OCI-M2 (cell line): ENCODE measurements around the gene PODN.

Source experiments
- DNase-seq: peaks from one replicate; lab custom pipeline; 2025; ENCODE audit not compliant: unreplicated experiment; lab: John Stamatoyannopoulos, UW

Gene PODN

DNA sequence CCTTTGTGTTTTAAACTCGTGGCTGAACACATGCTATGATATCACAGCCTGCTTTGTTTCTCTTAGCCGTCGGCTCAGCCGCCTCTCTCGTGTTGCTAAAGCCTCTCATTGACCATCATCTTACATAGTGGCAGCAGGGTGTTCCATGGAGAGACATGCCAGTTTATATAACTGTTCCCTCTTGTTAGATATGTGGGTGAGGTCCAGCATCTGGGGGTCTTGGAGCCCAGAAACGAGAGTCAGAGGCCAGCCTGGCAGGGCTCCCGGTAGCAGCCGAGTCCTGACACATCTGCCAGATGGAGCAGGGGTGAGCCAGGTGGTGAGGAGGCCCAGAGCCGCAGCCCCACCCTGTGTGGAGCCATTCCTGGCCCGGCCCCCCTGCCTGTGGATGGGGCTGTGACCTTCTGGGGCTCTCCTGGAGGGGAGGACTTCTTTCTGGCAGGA, 11.9 kb downstream of the PODN start:
- DNase-seq = no peak

DNA sequence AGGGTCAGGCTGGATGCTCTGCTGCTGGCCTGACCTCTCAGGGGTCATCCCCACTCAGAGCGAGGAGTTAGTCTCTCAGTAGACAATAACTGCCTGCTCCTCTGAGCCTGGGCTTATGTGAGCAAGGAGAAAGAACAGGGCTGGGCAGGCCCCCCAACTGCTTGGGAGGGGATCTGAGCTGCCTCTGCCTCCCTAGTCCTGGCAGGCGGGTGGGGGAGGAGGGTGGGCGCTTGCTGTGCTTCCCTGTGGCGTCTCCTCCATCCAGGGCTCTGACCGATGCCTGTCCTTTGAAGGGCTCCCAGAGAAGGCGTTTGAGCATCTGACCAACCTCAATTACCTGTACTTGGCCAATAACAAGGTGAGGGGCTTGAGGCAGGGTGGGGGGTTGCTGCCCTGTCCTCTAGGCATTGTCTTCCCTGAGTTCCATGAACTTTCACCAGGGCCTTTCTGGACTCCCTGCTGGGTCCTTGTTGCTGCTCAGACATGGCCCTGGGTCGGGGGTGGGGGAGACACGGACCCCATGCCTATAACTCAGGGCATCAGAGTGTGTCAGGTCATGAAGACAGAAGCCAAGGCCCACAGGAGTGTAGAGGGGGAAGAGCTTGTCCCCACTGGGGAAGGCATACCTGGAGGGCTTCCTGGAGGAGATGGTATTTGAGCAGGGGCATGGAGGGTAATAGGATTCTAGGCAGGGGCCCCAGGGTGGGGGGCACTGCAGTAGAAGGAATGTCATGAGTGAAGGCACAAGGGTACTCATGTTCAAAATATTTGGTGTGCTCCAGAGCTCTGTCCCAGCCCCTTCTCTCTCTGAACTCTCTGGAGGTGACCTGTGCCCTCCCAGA, 12.5 kb downstream of the PODN start:
- no peak for DNase-seq

DNA sequence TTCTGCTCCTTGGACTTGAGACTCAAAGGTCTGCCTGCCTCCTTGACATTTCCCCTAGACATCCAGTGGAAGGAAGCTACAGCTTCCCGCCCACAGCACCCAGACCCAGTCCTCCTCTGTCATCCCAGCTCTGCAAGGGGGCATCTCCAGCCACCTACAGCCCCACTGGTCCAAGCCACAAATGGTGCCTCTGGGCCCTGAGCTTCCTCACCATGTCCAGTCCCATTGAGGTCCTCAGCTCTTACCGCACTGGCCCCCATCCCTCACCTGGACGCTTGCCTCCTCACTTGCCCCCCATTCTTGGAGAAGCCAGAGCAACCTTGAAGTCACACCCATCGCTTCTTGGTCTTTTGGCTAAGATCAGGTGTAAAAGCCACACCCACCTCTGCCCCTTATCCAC, 13.2 kb downstream of the PODN start:
- DNase-seq = no peak

DNA sequence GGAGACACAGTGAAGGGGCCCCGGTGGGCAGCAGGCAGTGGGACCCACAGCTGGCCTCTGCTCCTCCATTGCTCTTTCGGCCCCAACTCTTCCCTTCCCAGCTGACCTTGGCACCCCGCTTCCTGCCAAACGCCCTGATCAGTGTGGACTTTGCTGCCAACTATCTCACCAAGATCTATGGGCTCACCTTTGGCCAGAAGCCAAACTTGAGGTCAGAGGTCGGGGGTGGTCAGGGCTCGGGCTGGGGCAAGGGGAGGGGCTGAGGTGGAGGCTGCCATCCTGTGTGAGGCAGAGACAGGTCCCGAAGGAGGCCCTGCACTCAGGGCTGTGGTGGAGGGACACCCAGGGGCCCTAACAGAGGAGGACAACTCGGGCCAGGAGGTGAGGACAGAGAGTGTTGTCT, 13.7 kb downstream of the PODN start:
- no peak for DNase-seq

DNA sequence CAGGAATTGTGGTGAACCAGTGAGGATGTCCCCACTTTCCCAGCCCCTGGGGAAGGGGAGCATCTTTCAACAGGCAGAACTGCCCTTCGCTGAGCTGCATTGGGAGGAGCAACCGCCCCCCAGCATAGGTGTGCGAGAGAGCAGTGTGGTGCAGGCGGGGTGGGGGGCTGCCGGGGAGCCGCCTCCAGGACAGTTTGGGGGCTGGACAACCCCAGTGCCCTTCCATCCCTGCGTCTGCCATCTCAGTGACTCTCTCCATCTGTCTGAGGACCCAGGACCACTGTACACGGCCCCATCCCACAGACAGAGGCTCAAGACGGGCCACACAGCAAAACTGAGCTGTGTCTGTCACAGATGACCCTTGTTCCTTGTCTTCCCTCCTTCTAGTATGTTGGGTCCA, 14.2 kb downstream of the PODN start:
- no peak for DNase-seq

DNA sequence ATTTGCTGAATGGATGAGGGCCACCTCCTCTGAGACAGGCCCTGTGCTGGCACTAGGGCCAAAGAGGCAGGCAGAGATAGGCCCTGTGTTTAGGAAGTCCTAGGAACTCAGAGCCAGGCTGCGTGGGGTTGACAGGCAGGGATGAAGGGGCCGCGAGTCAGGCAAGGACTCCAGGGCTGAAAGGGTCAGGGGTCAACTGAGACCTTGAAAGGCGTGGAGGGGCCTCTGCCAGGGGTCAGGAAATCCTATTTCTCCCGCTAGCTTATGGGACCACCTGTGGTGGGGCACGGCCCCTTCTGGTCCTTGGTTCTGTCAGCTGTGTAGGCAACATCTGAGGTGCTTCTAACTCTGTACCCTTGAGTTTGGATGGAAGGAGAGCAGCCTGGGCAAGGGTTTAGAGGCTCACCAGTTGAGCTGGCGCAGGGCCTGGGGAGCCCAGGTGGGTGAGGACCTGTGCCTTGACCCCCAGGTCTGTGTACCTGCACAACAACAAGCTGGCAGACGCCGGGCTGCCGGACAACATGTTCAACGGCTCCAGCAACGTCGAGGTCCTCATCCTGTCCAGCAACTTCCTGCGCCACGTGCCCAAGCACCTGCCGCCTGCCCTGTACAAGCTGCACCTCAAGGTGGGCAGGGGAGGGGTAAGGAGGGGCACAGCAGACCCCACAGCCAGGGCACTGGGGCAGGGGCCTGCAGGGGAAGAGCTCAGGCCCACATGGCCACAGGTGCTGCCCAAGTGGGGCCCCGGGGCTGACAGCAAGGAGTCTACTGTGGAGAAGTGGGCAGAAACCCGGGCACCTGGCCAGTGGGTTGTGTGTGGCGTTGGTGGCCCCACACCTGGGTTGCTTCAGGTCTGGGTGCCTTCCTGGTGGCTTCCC, 14.9 kb downstream of the PODN start:
- DNase-seq = no peak

DNA sequence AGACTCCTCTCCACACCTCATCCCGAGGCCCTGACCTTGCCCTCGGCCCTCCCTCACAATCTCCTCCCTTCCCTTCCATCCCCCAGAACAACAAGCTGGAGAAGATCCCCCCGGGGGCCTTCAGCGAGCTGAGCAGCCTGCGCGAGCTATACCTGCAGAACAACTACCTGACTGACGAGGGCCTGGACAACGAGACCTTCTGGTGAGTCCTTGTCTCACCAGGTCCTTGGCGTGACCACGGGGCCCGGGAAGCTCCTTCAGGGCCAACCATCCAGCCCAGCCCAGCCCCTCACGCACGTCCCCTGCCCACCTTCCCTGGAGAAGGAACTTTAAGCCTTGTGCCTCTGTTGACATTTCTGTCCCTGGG, 15.6 kb downstream of the PODN start:
- no peak for DNase-seq

DNA sequence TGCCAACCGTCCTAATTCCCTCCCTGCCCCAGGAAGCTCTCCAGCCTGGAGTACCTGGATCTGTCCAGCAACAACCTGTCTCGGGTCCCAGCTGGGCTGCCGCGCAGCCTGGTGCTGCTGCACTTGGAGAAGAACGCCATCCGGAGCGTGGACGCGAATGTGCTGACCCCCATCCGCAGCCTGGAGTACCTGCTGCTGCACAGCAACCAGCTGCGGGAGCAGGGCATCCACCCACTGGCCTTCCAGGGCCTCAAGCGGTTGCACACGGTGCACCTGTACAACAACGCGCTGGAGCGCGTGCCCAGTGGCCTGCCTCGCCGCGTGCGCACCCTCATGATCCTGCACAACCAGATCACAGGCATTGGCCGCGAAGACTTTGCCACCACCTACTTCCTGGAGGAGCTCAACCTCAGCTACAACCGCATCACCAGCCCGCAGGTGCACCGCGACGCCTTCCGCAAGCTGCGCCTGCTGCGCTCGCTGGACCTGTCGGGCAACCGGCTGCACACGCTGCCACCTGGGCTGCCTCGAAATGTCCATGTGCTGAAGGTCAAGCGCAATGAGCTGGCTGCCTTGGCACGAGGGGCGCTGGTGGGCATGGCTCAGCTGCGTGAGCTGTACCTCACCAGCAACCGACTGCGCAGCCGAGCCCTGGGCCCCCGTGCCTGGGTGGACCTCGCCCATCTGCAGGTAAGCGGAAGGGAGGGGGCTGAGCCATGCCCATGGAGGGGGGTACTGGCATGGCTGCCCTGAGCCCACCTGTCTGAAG, 16.5 kb downstream of the PODN start:
- DNase-seq = no peak

DNA sequence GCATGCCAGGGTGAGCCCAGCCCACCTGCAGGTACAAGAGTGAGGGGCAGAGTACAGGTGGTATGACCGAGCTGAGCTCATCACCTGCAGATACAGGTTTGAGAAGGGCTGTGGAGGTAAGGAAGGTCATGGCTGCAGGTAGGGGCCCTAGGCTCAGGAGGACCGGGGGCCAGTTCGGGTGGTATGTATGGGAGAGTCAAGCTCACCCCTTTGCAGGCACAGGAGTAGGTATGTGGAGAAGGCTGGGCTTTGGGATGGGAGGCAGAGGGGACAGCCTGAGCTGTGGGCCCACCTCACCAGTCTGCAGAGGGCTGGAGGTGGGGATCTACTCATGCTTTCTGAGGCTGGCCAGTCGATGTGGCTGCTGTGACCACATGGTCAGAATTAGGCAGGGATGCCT, 17.2 kb downstream of the PODN start:
- DNase-seq = no peak

DNA sequence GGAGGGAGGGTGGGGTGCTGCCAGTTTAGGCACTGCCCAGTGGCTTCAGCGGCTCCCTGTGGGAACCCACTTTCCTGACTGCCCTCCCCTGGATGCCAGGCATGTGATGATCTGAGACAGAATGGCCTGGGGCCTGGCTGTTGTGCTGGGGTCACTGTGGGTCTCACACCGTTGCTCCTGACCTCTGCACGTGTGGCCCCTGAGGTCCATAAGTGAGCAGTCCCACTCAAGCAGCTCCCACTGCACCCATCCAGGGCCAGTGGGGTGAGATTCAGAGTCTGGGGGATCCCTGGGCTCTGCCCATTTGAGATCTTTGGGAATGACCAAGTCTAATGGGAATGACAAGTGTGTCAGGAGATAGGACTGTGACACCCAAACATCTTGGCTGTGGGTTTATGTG, 18.0 kb downstream of the PODN start:
- no peak for DNase-seq

DNA sequence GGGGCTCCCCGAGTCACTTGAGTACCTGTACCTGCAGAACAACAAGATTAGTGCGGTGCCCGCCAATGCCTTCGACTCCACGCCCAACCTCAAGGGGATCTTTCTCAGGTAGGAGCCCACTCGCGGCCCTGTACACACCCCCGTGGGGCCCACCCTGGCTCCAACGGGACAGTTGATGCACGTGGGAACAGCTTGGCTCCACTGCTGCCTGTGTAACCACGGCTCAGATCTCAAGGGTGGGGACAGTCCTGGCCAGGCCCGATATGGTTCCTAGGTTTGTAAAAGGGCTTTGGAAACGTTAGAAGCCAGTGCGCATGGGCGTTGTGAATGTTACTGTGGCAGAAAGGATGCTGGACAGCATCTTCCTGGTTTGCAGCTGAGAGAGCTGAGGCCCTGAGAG, 18.8 kb downstream of the PODN start:
- DNase-seq = no peak

DNA sequence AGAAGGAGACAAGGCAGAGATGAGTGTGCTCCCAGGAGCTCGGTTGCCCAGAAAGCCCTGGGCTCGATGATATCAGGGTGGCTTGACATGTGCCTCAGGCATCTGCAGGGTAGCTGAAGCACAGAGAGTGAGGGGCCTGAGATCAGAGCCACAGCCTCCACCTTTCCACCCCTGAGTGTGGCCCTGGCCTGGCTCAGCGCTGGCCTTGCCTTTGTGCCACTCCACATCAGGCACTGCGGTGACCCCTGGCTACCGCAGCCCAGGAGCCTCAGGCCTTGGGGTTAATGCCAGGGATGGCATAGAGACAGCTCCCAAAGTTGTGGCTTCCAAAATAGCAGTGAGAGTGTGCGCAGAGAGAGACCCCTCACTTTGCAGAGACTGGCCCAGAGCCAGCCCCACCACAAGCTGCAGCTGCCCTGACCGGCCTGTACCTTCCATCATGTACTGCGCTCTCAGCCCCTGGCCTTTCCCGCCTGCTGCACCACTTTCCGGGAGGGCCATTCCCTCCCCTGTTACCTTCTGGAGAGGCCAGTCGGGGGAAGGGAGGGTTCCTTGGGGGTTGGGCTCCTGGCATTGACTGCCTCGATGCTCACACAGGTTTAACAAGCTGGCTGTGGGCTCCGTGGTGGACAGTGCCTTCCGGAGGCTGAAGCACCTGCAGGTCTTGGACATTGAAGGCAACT, 19.5 kb downstream of the PODN start:
- no peak for DNase-seq

DNA sequence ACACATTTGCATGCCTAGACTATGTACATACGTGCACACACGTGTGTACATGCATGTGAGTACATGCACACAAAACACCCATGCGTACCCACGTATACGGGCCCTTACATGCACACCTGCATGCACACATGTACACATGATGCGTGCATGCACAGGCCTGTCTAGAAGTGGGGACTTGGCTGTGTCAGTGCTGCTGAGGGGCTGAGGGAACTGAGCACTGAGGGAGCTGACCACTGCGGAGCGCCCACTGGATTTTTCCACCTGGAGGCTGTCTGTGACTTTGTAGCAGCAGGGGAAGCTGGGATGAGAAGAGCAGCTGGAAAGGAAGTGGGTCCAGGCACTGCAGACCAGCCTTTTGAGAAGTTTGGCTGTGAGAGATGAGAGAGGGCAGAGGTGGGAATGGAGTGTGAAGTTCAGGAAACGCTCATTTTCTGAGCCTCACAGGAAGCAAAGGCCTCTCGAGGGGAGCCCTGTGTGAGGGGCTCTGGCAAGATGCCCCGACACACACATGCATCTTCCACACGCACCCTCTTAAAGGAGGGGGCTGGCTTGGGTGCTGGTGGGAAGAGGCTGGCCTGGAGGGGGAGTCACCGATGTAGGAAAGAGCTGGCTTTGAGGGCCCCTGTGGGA, 20.9 kb downstream of the PODN start:
- no peak for DNase-seq

DNA sequence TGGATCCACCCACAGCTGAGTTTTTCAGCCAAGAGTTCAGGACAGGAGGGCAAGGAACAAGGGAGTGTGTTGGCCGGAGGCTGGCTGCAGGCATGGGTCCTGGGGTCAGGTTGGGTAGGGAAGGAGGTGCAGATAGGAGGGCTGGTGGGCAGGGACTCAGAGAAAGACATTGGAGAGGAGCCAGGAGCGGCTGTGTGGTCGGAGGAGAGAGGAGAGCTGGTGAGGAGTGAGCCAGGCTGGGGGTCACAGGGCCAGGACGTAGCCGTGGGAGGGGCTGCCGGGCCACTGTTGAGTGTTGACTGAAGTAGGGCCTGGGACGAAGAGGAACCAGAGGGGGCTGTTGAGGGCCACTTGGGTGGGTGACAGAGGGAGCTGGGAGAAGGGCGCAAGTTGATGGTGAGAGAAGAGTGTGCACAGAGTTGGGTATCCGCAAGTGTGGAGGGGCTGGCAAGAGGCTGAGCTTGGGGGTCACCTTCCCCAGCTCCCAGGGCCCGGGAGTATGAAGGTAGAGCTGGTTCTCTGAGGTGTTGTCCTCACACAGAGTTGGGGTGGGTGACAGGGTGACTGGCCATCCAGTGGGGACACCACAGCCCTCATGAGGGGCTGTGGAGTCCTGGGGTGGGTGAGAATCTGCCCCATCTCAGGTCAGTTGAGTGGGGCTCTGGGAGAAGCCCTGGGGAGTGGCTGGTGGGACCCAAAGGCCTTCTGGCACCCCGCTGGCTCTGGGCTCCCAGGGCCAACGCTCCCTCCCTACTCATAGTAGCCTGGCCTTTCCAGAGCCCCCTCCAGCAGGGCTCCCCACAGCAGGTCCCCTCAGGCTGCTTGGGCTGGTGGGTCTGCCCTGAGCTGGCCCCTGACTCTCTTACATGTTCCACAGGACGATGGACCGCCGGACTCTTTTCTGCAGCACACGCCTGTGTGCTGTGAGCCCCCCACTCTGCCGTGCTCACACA, 21.9 kb downstream of the PODN start:
- DNase-seq = no peak

DNA sequence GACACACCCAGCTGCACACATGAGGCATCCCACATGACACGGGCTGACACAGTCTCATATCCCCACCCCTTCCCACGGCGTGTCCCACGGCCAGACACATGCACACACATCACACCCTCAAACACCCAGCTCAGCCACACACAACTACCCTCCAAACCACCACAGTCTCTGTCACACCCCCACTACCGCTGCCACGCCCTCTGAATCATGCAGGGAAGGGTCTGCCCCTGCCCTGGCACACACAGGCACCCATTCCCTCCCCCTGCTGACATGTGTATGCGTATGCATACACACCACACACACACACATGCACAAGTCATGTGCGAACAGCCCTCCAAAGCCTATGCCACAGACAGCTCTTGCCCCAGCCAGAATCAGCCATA, 22.6 kb downstream of the PODN start:
- no peak for DNase-seq

DNA sequence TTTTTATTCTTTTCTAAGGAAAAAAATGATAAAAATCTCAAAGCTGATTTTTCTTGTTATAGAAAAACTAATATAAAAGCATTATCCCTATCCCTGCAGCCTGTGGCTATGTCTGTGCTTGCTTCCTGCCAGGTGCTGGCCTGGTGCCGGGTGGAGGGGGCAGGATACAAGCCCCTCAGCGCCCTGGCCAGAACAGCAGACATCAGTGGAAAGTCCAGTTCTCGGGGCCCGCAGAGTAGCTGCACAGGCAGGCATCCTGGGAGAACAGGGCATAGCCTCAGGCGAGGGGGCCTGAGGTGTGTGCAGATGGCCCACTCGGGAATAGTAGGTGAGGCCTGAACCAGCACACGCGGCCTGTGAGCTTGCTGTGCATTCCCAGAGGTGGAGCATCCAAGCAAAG, 23.4 kb downstream of the PODN start:
- DNase-seq = no peak

DNA sequence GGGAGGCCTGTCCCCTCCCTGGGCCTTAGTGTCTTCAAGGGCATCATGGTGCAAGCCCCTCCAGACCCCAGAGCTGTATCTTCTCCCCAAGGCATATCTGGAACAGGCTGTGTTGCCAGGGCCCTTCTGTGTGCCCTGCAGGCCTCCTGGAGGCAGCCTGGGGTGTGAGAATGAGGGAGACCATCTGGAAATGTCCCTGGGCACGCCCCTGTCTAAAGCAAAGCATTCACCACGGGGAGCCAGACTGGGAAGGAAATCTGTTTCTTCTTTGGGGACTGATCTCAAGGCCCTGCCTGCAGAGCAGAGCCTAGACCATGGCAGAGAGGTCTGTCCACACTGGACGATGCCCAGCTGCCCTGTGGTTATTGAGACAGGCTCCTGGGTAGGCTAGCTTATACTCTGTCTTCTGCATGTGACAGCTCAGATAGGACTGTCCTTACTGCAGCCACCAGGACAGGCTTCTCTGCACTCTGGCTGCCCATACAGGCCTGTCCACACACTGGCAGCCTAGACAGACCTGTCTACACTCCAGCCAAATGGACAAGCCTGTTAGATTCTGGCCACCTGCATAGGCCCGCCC, 24.6 kb downstream of the PODN start:
- no peak for DNase-seq

DNA sequence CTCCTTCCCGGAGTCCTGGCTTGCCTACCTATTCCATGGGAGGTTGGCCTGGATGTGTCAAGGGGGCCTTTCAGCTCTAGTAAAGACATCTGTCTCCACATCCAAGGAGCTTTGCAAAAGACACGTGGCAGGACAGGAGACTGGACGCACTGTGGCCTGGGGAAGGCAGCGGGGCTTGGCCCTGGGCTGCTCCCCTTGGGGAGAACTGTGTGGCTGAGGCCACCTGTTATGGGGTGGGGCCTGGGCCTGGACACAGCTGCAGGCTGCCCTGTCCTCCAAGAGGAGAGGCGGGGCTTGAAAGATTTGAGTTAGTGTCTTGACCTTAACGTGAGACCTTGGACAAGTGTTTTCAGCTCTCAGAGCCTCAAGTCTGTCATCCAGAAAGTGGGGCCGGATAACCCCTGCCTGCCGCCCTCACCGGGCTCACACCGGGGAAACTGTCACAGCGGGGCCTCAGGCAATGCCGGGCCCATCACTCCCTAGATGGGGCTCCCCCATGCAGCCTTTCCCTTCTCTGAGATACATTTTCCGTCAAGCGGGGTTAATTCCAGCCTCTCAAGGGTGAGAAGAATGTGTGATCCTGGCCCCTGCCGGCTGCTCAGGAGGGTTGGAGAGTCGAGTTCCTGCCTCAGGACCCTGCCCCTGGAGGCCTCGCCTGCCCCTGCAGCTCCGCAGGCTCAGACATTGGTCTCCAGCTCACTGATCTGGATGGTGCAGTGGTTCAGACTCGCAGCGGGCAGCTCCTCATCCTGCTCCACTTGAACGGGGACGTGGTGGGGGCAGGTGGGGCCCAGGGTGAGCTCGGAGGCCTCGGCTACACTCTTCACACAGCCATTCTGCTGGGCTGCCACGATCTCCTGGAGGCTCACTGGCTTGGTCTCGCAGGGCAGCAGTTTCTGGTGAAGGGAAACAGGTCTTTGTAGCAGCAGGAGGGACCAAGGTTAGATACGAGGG, 25.6 kb downstream of the PODN start:
- no peak for DNase-seq
